GM23338 (cell line): ENCODE data around the gene MEIOB.

ENCODE experiments used
- EZH2 ChIP-seq: fragments of 200-600 bp; sonication (generic); IDR thresholded peaks from one replicate; pipeline ENCODE4 v1.8.0; 2017; ENCODE audit warnings: antibody characterized with exemption, mild to moderate bottlenecking, low read depth; ENCODE audit not compliant: unreplicated experiment
- JUNB ChIP-seq: IDR thresholded peaks from one replicate; pipeline ENCODE4 v1.6.1; 2016; ENCODE audit warnings: antibody characterized with exemption; ENCODE audit not compliant: unreplicated experiment
- NANOG ChIP-seq: IDR thresholded peaks from 2 replicates; pipeline ENCODE4 v1.6.1; 2016; ENCODE audit warnings: antibody characterized with exemption, borderline replicate concordance
- POLR2AphosphoS5 ChIP-seq: IDR thresholded peaks from 2 replicates; pipeline ENCODE4 v1.6.1; 2016; ENCODE audit warnings: antibody characterized with exemption, low read depth
- TF ChIP-seq, protein P1 (sequence below), 2 experiments: fragments of 200-600 bp in 1 of 2; sonication (generic) in 1 of 2; conservative IDR thresholded peaks; 2 replicates each; pipeline versions ENCODE4 v1.5.1 to v1.6.1; 2016 to 2017; ENCODE audit warnings: antibody characterized with exemption in 2 of 2, low read depth in 2 of 2, mild to moderate bottlenecking in 2 of 2, moderate library complexity in 1 of 2
- TF ChIP-seq, protein P2 (sequence below): IDR thresholded peaks from 2 replicates; pipeline ENCODE4 v1.6.1; 2016; ENCODE audit warnings: antibody characterized with exemption

DNA sequence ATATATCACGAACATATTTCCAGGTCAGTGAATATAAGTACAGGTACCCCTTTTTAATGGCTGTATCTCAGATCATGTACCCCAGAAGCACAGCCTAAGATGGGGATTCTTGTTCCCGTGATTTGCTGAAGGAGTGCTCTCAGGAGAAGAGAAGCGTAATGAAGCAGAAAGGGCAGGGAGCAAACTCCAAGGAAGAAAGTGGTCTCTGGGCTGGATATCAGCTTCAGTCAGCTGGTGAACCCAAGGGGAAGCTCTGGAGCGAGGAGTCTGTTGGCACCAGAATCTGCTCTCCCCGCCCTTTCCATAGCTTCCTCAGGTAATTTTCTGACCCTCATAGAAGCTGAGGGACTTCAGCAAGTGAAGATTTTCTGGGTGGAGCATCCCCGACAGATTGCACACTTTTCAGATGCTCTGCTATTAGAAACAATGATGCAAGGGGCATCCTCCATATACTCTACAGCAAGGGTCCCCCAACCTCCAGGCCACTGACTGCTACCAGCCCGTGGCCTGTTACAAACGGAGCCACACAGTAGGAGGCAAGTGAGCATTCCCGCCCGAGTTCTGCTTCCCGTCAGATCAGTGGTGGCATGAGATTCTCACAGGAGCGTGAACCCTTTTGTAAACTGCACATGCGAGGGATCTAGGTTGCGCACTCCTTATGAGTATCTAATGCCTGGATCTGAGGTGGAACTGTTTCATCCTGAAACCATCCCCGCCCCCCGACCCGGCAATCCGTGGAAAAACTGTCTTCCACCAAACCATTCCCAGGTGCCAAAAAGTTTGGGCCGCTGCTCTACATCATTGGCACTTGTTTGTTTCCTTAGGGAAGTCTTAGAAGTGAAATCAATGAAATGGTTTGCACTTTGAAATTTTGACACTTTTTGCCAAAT, 40.5 kb downstream of the MEIOB start:
- TF ChIP-seq, protein P1, sequence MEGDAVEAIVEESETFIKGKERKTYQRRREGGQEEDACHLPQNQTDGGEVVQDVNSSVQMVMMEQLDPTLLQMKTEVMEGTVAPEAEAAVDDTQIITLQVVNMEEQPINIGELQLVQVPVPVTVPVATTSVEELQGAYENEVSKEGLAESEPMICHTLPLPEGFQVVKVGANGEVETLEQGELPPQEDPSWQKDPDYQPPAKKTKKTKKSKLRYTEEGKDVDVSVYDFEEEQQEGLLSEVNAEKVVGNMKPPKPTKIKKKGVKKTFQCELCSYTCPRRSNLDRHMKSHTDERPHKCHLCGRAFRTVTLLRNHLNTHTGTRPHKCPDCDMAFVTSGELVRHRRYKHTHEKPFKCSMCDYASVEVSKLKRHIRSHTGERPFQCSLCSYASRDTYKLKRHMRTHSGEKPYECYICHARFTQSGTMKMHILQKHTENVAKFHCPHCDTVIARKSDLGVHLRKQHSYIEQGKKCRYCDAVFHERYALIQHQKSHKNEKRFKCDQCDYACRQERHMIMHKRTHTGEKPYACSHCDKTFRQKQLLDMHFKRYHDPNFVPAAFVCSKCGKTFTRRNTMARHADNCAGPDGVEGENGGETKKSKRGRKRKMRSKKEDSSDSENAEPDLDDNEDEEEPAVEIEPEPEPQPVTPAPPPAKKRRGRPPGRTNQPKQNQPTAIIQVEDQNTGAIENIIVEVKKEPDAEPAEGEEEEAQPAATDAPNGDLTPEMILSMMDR (conservative IDR thresholded peaks at IDR 0.05; ENCODE audit: low read depth in 2 of 2) = no peak
- TF ChIP-seq, protein P2, sequence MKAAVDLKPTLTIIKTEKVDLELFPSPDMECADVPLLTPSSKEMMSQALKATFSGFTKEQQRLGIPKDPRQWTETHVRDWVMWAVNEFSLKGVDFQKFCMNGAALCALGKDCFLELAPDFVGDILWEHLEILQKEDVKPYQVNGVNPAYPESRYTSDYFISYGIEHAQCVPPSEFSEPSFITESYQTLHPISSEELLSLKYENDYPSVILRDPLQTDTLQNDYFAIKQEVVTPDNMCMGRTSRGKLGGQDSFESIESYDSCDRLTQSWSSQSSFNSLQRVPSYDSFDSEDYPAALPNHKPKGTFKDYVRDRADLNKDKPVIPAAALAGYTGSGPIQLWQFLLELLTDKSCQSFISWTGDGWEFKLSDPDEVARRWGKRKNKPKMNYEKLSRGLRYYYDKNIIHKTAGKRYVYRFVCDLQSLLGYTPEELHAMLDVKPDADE = no peak
- TF ChIP-seq EZH2 (no peak), NANOG (no peak), POLR2AphosphoS5 (no peak), JUNB (no peak)
